ENCODE measurements around the gene CHGA. TPM values are rescaled to one million over a fixed set of nuclear protein-coding genes. Genes with fewer than 3 reads are reported as not detected.

CHGA gene
- total RNA-seq, 1 experiment from 2014 or later: 0.17 TPM

GRCh38 chr14:92880851-92881250, 42.1 kb upstream of the CHGA start:
- Mint-ChIP-seq H3K4me1 (ENCODE audit: low read depth, unreplicated experiment) (no peaks in the 10 kb centered on the region), H3K4me3 (ENCODE audit: low read depth, unreplicated experiment) (no peak overlapping the region), H3K27me3 (ENCODE audit: unreplicated experiment) (peaks cover 66% of the 10 kb centered on the region), H3K36me3 (ENCODE audit: insufficient read depth, unreplicated experiment) (no peaks in the 10 kb centered on the region), H3K27ac (ENCODE audit: unreplicated experiment) (no peak overlapping the region), H3K9me3 (ENCODE audit: low read depth, unreplicated experiment) (no peaks in the 10 kb centered on the region)
- no TSS peak for BruUV-seq (replicated peaks)
- TF ChIP-seq, protein P1, sequence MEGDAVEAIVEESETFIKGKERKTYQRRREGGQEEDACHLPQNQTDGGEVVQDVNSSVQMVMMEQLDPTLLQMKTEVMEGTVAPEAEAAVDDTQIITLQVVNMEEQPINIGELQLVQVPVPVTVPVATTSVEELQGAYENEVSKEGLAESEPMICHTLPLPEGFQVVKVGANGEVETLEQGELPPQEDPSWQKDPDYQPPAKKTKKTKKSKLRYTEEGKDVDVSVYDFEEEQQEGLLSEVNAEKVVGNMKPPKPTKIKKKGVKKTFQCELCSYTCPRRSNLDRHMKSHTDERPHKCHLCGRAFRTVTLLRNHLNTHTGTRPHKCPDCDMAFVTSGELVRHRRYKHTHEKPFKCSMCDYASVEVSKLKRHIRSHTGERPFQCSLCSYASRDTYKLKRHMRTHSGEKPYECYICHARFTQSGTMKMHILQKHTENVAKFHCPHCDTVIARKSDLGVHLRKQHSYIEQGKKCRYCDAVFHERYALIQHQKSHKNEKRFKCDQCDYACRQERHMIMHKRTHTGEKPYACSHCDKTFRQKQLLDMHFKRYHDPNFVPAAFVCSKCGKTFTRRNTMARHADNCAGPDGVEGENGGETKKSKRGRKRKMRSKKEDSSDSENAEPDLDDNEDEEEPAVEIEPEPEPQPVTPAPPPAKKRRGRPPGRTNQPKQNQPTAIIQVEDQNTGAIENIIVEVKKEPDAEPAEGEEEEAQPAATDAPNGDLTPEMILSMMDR (IDR thresholded peaks at IDR 0.05; ENCODE audit: unreplicated experiment): peak; percentile 41
- intact Hi-C loops (cut with micrococcal nuclease; ENCODE audit: unreplicated experiment): loop anchor here (1.0 to 5.0 kb wide), 3 partner anchors 66 to 271 kb away; no protein-coding TSS in a partner anchor
- peak; percentile 64 for DNase-seq
- CTCF ChIA-PET: interaction anchor here (0.7 to 1.5 kb wide), 9 partner anchors 65 to 338 kb away, joined by 3 to 11 read pairs (median 5); partner anchors contain the start of genes GON7 and UBR7

DNA sequence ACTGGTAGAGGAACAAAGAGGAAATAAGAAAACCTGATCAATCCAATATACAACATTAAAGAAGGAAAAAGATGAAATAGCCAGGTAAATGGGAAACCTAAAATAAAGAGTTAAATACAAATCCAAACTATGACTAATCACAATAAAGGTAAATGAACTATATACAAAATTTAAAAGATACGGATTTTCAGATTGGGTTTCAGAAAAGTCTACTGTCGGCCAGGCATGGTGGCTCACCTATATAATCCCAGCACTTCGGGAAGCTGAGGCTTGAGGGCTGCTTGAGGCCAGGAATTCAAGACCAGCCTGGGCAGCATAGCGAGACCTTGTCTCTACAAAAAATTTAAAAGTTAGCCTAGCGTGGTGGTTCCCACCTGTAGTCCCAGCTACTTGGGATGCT, 39.9 kb upstream of the CHGA start:
- no peak for DNase-seq
- CTCF ChIA-PET: interaction anchor here (0.6 kb wide), 1 partner anchor 315 kb away, joined by 4 read pairs; no protein-coding TSS in a partner anchor
- H3K9me3 Mint-ChIP-seq (ENCODE audit: low read depth, unreplicated experiment): no peaks in the 10 kb centered on the region
- intact Hi-C loops (cut with micrococcal nuclease; ENCODE audit: unreplicated experiment): loop anchor here (5.0 kb wide), 2 partner anchors 64 to 269 kb away; no protein-coding TSS in a partner anchor
- TF ChIP-seq, protein P1 (IDR thresholded peaks at IDR 0.05; ENCODE audit: unreplicated experiment): no peak
- no TSS peak for BruUV-seq (replicated peaks)
- no peaks in the 10 kb centered on the region for H3K4me1 Mint-ChIP-seq (ENCODE audit: low read depth, unreplicated experiment)
- H3K4me3 Mint-ChIP-seq (ENCODE audit: low read depth, unreplicated experiment): no peak overlapping the region
- peaks cover 66% of the 10 kb centered on the region for H3K27me3 Mint-ChIP-seq (ENCODE audit: unreplicated experiment)
- no peak overlapping the region for H3K27ac Mint-ChIP-seq (ENCODE audit: unreplicated experiment)
- no peaks in the 10 kb centered on the region for H3K36me3 Mint-ChIP-seq (ENCODE audit: insufficient read depth, unreplicated experiment)

- DNase-seq: no peak
- CTCF ChIA-PET: interaction anchor here (1.1 to 1.2 kb wide), 2 partner anchors 148 to 301 kb away, joined by 3 read pairs; partner anchors contain the start of genes LYSET and MOAP1
- Mint-ChIP-seq H3K27me3 (ENCODE audit: unreplicated experiment) (peaks cover 77% of the 10 kb centered on the region), H3K4me3 (ENCODE audit: low read depth, unreplicated experiment) (no peak overlapping the region), H3K27ac (ENCODE audit: unreplicated experiment) (no peak overlapping the region), H3K4me1 (ENCODE audit: low read depth, unreplicated experiment) (no peaks in the 10 kb centered on the region), H3K9me3 (ENCODE audit: low read depth, unreplicated experiment) (no peaks in the 10 kb centered on the region), H3K36me3 (ENCODE audit: insufficient read depth, unreplicated experiment) (no peaks in the 10 kb centered on the region)
- no TSS peak for BruUV-seq (replicated peaks)
- TF ChIP-seq, protein P1 (IDR thresholded peaks at IDR 0.05; ENCODE audit: unreplicated experiment): no peak
- intact Hi-C loops (cut with micrococcal nuclease; ENCODE audit: unreplicated experiment): loop anchor here (5.0 kb wide), 2 partner anchors 63 to 268 kb away; no protein-coding TSS in a partner anchor
Observed at GRCh38 chr14:92884410-92884809, 38.5 kb upstream of the CHGA start.

DNA sequence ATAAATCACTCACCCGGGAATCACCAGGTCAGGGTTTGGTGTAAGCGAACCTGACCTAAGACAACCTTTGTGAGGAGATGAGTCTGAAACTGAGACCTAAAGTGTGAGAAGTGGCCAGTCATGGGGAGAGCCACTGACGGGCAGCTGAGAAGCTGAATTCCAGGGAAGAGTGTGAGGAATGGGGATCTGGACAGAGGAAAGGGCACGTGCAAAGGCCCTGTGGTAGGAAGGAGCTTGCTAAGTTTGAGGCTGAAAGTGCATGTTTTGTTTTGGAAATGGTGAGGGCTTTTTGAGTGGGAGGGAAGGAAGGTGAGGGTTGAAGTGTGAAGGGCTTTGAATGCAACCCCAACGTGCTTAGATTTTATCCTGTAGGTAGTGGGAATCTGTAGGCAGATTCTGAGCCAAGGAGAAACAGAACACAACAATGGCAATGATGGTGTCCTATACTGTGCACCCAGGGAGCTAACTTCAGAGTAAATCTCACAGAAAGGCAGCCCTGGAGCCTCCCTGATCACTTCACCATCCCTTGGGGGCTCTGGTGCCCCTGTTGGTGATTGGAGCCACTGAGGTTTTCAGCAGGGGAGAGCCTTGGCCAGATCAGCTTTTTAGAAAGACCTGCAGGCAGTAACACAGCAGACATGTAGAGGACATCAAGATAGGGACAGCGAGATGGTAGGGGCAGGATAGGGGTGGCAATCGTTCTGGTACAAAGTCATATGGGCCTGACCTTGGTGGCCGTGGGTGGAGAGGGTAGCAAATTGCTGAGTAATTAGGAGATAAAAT, 37.5 kb upstream of the CHGA start:
- intact Hi-C loops (cut with micrococcal nuclease; ENCODE audit: unreplicated experiment): no loop called here
- no peak overlapping the region for H3K4me3 Mint-ChIP-seq (ENCODE audit: low read depth, unreplicated experiment)

More for the DNA sequence above, 37.5 kb upstream of the CHGA start:
- Mint-ChIP-seq H3K27me3 (ENCODE audit: unreplicated experiment) (peaks cover 81% of the 10 kb centered on the region), H3K9me3 (ENCODE audit: low read depth, unreplicated experiment) (no peaks in the 10 kb centered on the region), H3K36me3 (ENCODE audit: insufficient read depth, unreplicated experiment) (no peaks in the 10 kb centered on the region), H3K4me1 (ENCODE audit: low read depth, unreplicated experiment) (no peaks in the 10 kb centered on the region), H3K27ac (ENCODE audit: unreplicated experiment) (no peak overlapping the region)
- no peak for DNase-seq
- TF ChIP-seq, protein P1 (IDR thresholded peaks at IDR 0.05; ENCODE audit: unreplicated experiment): no peak
- BruUV-seq (replicated peaks): no TSS peak
- CTCF ChIA-PET: interaction anchor here (1.2 kb wide), 1 partner anchor 300 kb away, joined by 3 read pairs; the partner anchor contains the start of genes LYSET and MOAP1
